ENCODE data around the gene SIL1. TPM values are rescaled to one million over a fixed set of nuclear protein-coding genes. Genes with fewer than 3 reads are reported as not detected.
"Not testable (repeated sequence)": the region's sequence is repeated elsewhere in the genome, so short reads cannot be mapped to it uniquely, and the experiment has no call there.

SIL1 gene
- total and polyA plus RNA-seq, 2 of the 4 experiments (the other 2 are of a cell fraction): 56.1 to 66.0 TPM

DNA sequence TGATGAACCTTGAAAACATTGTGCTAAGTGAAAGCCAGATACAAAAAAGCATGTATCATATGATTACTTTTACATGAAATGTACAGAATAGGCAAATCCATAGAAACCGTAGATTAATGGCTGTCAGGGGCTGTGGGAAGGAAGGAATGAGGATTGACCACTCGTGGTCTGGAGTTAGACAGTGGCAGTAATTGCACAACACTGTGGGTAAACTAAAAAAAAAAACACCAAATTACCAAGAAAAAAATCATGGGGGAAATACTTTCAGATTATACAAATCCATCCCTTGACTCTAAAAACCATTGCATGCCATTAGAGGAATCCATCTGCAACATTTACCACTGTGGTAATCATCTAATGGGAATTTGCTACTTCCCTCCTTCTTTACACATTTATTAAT is 140.0 kb downstream of the SIL1 start:
- Histone ChIP-seq H4K91ac (ENCODE audit: insufficient read depth, low read depth, low read length) (no peak overlapping the region), H2BK120ac (ENCODE audit: low read depth, low read length) (no peak overlapping the region), H3K56ac (ENCODE audit: extremely low read depth, insufficient read depth, low read length) (no peak overlapping the region), H3K36me3 (ENCODE audit: control insufficient read depth, insufficient read depth, low read length) (no peaks in the 10 kb centered on the region), H2BK15ac (ENCODE audit: low read depth, low read length) (no peak overlapping the region), H4K5ac (ENCODE audit: low read depth, low read length) (no peak overlapping the region), H3K4me3 (ENCODE audit: insufficient read depth, low read depth, low read length) (no peak overlapping the region), H3K18ac (ENCODE audit: low read depth, low read length) (no peak overlapping the region), H4K8ac (ENCODE audit: low read depth in 2 of 2, low read length in 2 of 2) (no peak overlapping the region), H3K4me2 (ENCODE audit: low read depth, low read length) (no peak overlapping the region), H3K27me3 (ENCODE audit: control insufficient read depth, insufficient read depth, low read length) (no peaks in the 10 kb centered on the region; the same call in 1 of the 2 replicates), H3K79me1 (ENCODE audit: low read depth in 1 of 2, low read length in 2 of 2) (peaks cover 0 to 13% of the 10 kb centered on the region in 2 experiments; a peak in 3 of 4 replicates), H2AFZ (replicated peaks; ENCODE audit: low read length, poor library complexity) (no peak overlapping the region), H3K27ac (ENCODE audit: insufficient read depth, low read length) (no peak overlapping the region), H3K9ac (ENCODE audit: low read depth, low read length) (no peak overlapping the region), H2BK20ac (ENCODE audit: low read depth, low read length) (no peak overlapping the region), H2AK9ac (replicated peaks; ENCODE audit: low read depth, low read length, poor library complexity) (no peak overlapping the region), H3K9me1 (ENCODE audit: insufficient read depth, low read length) (peaks cover 10% of the 10 kb centered on the region; the same call in 1 of the 2 replicates), H4K20me1 (ENCODE audit: insufficient read depth, low read length) (peaks cover 14% of the 10 kb centered on the region; the same call in 1 of the 2 replicates), H3K23ac (ENCODE audit: low read depth, low read length) (no peak overlapping the region), H3K14ac (replicated peaks; ENCODE audit: low read depth, low read length) (no peak overlapping the region), H3K4ac (ENCODE audit: low read depth, low read length) (no peak overlapping the region), H2AK5ac (ENCODE audit: low read depth, low read length) (no peak overlapping the region), H3K4me1 (ENCODE audit: control insufficient read depth, insufficient read depth, low read length) (peaks cover 10% of the 10 kb centered on the region), H3K9me3 (ENCODE audit: control insufficient read depth, insufficient read depth, low read length) (no peaks in the 10 kb centered on the region), H2BK5ac (ENCODE audit: low read depth, low read length, poor library complexity, severe bottlenecking) (no peak overlapping the region)
- peak; percentile 58 for DNase-seq
- WGBS, 2 experiments (ENCODE audit: extremely low coverage in 2 of 2, insufficient read length in 1 of 2): no CpG with 5 or more reads among the region's 2 CpGs
- 0 out of 2 replicates have a peak, but pooled peaks have one; percentile 21 for ATAC-seq (ENCODE audit: low read depth)
- POLR2A ChIA-PET (ENCODE audit: unreplicated experiment): no interaction called here
- CTCF ChIA-PET: no interaction called here
- intact Hi-C loops (cut with micrococcal nuclease): no loop called here
- no TSS peak for BruUV-seq (replicated peaks)
- dilution Hi-C loops (cut with HindIII; ENCODE audit: low sequenced_read_pairs, unreplicated experiment): no loop called here
- in situ Hi-C loops (cut with MboI; ENCODE audit: low sequenced_read_pairs): no loop called here
- no peak for TF ChIP-seq USF2 (IDR thresholded peaks at IDR 0.05; ENCODE audit: low read depth, low read length)
- TF ChIP-seq RCOR1 (IDR thresholded peaks at IDR 0.05; ENCODE audit: insufficient replicate concordance, low read length): no peak
- no peak for TF ChIP-seq RAD21 (IDR thresholded peaks at IDR 0.05; ENCODE audit: low read length)
- peak; percentile 95 for TF ChIP-seq CEBPB (IDR thresholded peaks at IDR 0.05; ENCODE audit: low read depth, low read length)
- TF ChIP-seq FOS (IDR thresholded peaks at IDR 0.05; ENCODE audit: low read depth, low read length): no peak
- TF ChIP-seq NFE2L2 (IDR thresholded peaks at IDR 0.05; ENCODE audit: low read depth, low read length): no peak

- in situ Hi-C loops (cut with MboI; ENCODE audit: low sequenced_read_pairs); ATAC-seq (ENCODE audit: low read depth): not testable (repeated sequence)
- WGBS, 2 experiments (ENCODE audit: extremely low coverage in 2 of 2, insufficient read length in 1 of 2): no CpG with 5 or more reads among the region's 7 CpGs
These were observed 140.9 kb downstream of the SIL1 start for GRCh38 chr5:139057045-139057939.

More at GRCh38 chr5:139057045-139057939, 140.9 kb downstream of the SIL1 start:
- H2AFZ ChIP-seq (replicated peaks; ENCODE audit: low read length, poor library complexity); H3K9me3 ChIP-seq (ENCODE audit: control insufficient read depth, insufficient read depth, low read length); H2BK5ac ChIP-seq (ENCODE audit: low read depth, low read length, poor library complexity, severe bottlenecking); BruUV-seq (replicated peaks); H2BK120ac ChIP-seq (ENCODE audit: low read depth, low read length); H3K4me3 ChIP-seq (ENCODE audit: insufficient read depth, low read depth, low read length); H3K18ac ChIP-seq (ENCODE audit: low read depth, low read length); H3K36me3 ChIP-seq (ENCODE audit: control insufficient read depth, insufficient read depth, low read length); H3K4ac ChIP-seq (ENCODE audit: low read depth, low read length); H3K4me2 ChIP-seq (ENCODE audit: low read depth, low read length); DNase-seq; H4K8ac ChIP-seq (ENCODE audit: low read depth in 2 of 2, low read length in 2 of 2); H3K56ac ChIP-seq (ENCODE audit: extremely low read depth, insufficient read depth, low read length); H3K9ac ChIP-seq (ENCODE audit: low read depth, low read length); H2AK9ac ChIP-seq (replicated peaks; ENCODE audit: low read depth, low read length, poor library complexity); H3K14ac ChIP-seq (replicated peaks; ENCODE audit: low read depth, low read length); H3K23ac ChIP-seq (ENCODE audit: low read depth, low read length); POLR2A ChIA-PET (ENCODE audit: unreplicated experiment); CTCF ChIA-PET; H2BK20ac ChIP-seq (ENCODE audit: low read depth, low read length); intact Hi-C loops (cut with micrococcal nuclease); H4K91ac ChIP-seq (ENCODE audit: insufficient read depth, low read depth, low read length); H4K5ac ChIP-seq (ENCODE audit: low read depth, low read length); H2AK5ac ChIP-seq (ENCODE audit: low read depth, low read length); dilution Hi-C loops (cut with HindIII; ENCODE audit: low sequenced_read_pairs, unreplicated experiment); H3K27ac ChIP-seq (ENCODE audit: insufficient read depth, low read length); H3K27me3 ChIP-seq (ENCODE audit: control insufficient read depth, insufficient read depth, low read length); H2BK15ac ChIP-seq (ENCODE audit: low read depth, low read length): not testable (repeated sequence)
- H4K20me1 ChIP-seq (ENCODE audit: insufficient read depth, low read length): peaks cover 14% of the 10 kb centered on the region; the same call in 1 of the 2 replicates
- H3K4me1 ChIP-seq (ENCODE audit: control insufficient read depth, insufficient read depth, low read length): peaks cover 10% of the 10 kb centered on the region
- peaks cover 10% of the 10 kb centered on the region; the same call in 1 of the 2 replicates for H3K9me1 ChIP-seq (ENCODE audit: insufficient read depth, low read length)
- H3K79me1 ChIP-seq (ENCODE audit: low read depth in 1 of 2, low read length in 2 of 2): peaks cover 0 to 13% of the 10 kb centered on the region in 2 experiments; a peak in 3 of 4 replicates
